Iris pigment epithelial cell (primary cell): ENCODE measurements around the gene QKI.

Experiments
- DNase-seq: peaks from one replicate; pipeline ENCODE4 v3.0.0-alpha.2; 2011; ENCODE audit warnings: low read depth

The QKI gene

GRCh38 chr6:163617549-163617948, 203.0 kb downstream of the QKI start:
- DNase-seq, result no peak

GRCh38 chr6:163620101-163620500, 205.6 kb downstream of the QKI start:
- no peak for DNase-seq

DNA sequence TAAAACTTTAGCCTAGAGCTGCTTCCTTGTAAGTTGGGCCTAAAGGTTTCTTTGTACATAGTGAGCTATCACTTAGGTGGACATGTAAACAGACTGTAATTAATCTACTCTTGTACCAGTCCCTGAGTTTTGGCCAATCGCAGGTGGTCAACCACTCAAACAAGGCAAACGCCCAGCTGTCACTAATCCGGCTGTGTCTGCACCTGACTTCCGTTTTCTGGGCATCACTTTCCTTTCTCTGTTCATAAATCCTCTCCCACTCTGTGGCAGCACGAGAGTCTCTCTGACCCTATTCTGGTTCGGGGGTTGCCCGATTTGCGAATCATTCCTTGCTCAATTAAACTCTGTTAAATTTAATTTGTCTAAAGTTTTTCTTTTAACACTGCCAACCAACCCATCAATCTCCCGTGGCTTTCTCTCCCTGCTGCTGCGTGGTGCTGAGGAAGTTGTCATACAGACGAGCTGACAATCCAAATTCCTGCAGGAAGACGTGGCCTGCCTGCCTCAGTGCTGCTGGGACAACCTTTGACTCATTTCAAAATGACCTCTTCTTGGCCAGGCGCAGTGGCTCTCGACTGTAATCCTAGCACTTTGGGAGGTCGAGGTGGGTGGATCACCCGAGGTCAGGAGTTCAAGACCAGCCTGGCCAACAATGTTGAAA, 206.3 kb downstream of the QKI start:
- peak; percentile 15 for DNase-seq

- no peak for DNase-seq
These were observed 210.7 kb downstream of the QKI start for GRCh38 chr6:163625265-163625664.

DNA sequence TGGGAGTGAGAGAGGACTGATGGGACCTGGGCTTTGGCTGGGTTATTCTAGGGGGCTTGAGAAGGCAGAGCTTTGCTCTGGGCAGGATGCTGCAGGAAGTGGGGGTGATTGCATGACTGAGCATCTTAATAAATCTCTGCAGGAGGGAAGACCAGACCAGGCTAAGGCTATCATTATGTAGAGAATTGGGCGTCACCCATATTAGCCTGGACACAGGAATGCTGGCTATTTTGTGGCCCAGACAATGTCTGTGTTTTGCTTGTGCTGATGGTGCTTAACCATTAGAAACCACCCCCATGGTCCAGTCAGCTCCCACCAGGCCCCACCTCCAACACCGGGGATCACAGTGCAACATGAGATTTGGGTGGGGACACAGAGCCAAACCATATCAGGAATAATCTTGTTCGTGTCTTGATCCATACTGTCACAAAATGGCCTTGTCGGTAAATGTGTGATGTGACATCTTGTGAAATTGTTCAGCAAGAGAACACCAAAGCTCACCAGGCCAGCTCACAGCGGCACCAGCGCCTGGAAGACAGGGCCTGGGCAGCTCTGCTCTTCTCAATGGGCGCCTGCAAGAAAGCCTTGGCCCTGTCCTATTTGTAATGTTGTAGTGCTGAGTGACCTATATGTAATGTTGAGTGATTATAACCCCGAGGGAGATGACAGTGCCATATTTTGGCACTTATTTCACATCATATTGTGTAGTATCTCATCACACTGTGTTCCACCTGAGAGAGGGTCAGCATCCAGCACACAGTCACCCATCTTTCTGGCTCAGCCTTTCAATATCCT, 211.8 kb downstream of the QKI start:
- peak; percentile 9 for DNase-seq

DNA sequence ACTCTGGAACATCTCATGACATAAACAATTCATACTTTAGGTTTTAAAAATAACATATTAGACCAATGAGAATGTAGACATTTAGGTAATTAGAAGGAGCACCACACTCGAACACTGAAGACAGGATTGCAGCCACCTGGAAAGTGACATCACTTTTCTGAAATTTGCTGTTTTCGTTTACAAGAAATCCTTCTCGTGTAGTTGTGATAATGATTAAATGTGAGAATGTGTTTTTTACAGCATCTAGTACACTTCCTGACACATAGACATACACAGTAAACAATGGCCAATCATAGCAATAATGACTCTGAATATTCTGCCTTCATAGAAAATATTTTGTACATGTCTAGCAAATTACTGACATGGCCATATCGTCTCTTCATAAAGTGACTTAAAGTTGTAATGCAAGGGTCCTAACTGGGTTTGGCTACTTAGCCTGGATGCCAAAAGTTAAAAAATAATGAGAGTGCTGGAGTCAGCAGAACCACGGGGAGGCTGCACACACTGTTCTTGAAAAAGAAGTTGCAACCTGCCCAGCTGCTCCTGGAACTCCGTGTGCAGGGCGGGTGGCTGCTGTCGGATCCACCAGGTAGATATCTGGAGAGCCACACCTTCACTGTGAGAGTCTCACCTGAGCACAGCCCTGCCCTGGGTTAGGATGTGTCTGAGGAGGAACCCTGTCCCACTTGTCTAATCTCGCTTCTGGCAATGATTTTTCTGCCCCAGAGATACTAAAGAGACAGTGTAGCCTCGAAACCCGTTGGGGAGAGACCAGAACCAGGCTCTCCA, 212.9 kb downstream of the QKI start:
- DNase-seq, result no peak
